Bronchial epithelial cell (primary cell): Measurements from ENCODE around the gene CYTH3. TPM values are rescaled to one million over a fixed set of nuclear protein-coding genes. Genes with fewer than 3 reads are reported as not detected.

Experiments used
- DNase-seq: peaks from one replicate; pipeline ENCODE4 v3.0.0-alpha.2; 2010; ENCODE audit warnings: low read depth
- FAIRE-seq: peaks from 2 replicates; lab custom pipeline; 2011; peaks lifted over from hg19 to GRCh38; lab: Jason Lieb, UNC
- H3K27me3 ChIP-seq: 2 replicates; pipeline ENCODE4 v1.5.1; 2011; ENCODE audit warnings: low read length; ENCODE audit not compliant: control insufficient read depth, insufficient read depth
- H3K36me3 ChIP-seq: 2 replicates; pipeline ENCODE4 v1.5.1; 2011; ENCODE audit warnings: low read length; ENCODE audit not compliant: control insufficient read depth, insufficient read depth
- H3K4me3 ChIP-seq: 2 replicates; pipeline ENCODE4 v1.5.1; 2011; ENCODE audit warnings: mild to moderate bottlenecking, low read depth, low read length, control low read depth
- total RNA-seq: library from RNA; depleted of rRNA; stranded (reverse); fragments of >200 nt; gene quantifications from 2 replicates; pipeline ENCODE4 v1.2.1, GENCODE V29; 2014
- TF ChIP-seq, protein P1 (sequence below): IDR thresholded peaks from 2 replicates; pipeline ENCODE4 v1.5.1; 2011; ENCODE audit warnings: mild to moderate bottlenecking, moderate library complexity, low read length, control low read depth, inconsistent platforms; ENCODE audit not compliant: insufficient read depth, severe bottlenecking

CYTH3 gene
- total RNA-seq, 1 donor from 2014 or later = 11.6 TPM

DNA sequence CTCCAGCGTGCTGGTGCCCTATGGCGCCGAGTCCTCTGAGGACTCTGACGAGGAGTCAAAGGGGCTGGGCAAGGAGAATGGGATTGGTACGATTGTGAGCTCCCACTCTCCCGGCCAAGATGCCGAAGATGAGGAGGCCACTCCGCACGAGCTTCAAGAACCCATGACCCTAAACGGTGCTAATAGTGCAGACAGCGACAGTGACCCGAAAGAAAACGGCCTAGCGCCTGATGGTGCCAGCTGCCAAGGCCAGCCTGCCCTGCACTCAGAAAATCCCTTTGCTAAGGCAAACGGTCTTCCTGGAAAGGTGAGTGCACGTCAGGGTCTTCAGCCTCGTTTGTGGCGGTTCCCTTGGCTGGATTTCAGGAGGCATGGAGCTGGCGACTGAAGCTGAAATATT lies 122.4 kb downstream of the CYTH3 start:
- TF ChIP-seq, protein P1, sequence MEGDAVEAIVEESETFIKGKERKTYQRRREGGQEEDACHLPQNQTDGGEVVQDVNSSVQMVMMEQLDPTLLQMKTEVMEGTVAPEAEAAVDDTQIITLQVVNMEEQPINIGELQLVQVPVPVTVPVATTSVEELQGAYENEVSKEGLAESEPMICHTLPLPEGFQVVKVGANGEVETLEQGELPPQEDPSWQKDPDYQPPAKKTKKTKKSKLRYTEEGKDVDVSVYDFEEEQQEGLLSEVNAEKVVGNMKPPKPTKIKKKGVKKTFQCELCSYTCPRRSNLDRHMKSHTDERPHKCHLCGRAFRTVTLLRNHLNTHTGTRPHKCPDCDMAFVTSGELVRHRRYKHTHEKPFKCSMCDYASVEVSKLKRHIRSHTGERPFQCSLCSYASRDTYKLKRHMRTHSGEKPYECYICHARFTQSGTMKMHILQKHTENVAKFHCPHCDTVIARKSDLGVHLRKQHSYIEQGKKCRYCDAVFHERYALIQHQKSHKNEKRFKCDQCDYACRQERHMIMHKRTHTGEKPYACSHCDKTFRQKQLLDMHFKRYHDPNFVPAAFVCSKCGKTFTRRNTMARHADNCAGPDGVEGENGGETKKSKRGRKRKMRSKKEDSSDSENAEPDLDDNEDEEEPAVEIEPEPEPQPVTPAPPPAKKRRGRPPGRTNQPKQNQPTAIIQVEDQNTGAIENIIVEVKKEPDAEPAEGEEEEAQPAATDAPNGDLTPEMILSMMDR = no peak
- H3K27me3 ChIP-seq = no peaks in the 10 kb centered on the region
- H3K4me3 ChIP-seq = no peak overlapping the region
- H3K36me3 ChIP-seq = peaks cover 27% of the 10 kb centered on the region
- DNase-seq (no peak), FAIRE-seq (no peak)

DNA sequence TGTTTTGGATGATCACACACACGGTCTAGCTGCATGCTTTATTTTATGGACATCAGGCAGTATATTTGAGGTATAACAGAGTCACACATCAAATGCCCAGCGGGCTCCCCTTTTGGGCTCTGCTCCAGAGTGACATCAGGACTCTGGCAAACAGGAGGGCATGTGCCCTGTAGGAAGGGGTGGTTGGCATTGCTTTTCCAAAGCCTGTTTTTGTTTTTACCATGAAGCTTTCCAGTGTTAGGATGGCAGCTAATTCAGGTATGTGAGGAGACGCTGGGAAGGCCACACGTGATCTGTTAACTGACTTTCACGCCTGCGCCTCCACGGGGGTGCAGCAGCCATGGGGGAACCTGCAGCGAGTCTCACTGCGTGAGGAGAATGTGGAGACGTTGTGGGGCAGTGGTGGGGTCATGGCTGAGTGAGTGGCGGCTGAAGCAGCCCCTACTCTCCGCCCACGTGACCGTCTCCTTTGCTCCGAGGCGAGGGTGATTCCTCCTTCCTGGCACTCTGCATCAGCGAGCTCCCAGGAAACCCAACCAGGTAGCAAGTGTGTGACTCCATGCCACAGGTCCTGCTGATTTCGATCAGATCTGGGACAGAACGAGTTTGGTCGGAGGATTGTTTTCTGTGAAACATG lies 123.6 kb downstream of the CYTH3 start:
- TF ChIP-seq, protein P1 = no peak
- no peak for DNase-seq
- Histone ChIP-seq H3K27me3 (no peaks in the 10 kb centered on the region), H3K4me3 (no peak overlapping the region), H3K36me3 (peaks cover 30% of the 10 kb centered on the region)
- FAIRE-seq = no peak

DNA sequence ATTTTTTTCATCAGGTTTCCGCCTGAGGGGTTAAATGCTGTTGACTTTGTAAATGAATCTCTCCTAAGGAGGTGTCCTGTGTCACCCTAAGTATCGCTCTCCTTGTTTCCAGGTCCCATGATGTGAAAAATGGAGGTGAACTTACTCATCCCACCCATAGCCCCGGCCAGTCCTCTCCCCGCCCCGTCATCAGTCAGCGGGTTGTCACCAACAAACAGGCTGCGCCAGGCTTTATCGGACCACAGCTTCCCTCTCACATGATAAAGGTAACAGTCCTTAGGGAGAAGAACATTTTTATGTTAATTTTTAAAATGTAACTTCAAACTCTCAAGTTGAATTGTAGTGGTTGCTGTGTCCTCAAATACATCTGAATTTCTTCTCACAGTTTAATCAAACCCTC lies 124.8 kb downstream of the CYTH3 start:
- FAIRE-seq (no peak), DNase-seq (no peak)
- Histone ChIP-seq H3K27me3 (no peaks in the 10 kb centered on the region), H3K36me3 (peaks cover 35% of the 10 kb centered on the region), H3K4me3 (no peak overlapping the region)
- TF ChIP-seq, protein P1 = no peak

DNA sequence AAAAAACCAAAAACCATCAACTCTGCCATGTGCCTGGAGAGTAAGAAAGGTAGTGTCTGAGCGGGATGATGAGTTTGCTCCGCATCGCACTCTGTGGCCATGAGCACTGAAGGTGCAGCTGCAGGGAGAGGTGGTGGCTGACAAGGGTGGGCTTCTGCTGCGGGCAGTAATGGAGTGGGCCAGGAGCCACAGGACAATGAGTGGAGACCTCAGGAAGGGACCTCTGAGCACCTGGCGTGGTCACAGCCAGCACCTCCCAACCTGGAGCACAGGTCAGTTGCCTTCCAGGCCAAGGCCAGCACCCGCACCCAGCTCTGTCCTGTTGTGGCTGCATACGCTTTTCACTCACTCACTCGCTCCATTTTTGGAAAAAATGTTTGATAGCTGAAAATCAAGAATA lies 125.8 kb downstream of the CYTH3 start:
- DNase-seq (no peak), FAIRE-seq (no peak)
- TF ChIP-seq, protein P1 = no peak
- H3K27me3 ChIP-seq = no peaks in the 10 kb centered on the region
- peaks cover 31% of the 10 kb centered on the region for H3K36me3 ChIP-seq
- H3K4me3 ChIP-seq = no peak overlapping the region

DNA sequence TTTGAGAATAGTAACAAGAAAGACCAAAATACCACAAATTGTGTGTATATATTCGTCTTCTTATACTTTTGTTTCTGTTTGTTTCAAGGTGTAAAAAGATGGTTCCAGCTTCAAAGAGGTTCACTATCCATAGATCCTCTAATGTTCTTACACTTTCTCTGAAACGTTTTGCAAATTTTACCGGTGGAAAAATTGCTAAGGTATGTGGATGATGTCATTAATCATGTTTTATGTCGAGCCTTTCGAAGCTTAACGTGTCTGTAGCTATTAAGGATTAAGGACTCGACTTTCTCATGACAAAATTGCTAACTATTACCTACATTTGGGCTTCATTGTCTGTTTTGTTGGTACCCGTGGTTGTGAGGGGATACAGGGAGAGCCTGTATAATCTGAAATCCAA lies 128.4 kb downstream of the CYTH3 start:
- FAIRE-seq (no peak), DNase-seq (no peak)
- no peak overlapping the region for H3K4me3 ChIP-seq
- H3K36me3 ChIP-seq = peaks cover 30% of the 10 kb centered on the region
- H3K27me3 ChIP-seq = no peaks in the 10 kb centered on the region
- TF ChIP-seq, protein P1 = no peak

DNA sequence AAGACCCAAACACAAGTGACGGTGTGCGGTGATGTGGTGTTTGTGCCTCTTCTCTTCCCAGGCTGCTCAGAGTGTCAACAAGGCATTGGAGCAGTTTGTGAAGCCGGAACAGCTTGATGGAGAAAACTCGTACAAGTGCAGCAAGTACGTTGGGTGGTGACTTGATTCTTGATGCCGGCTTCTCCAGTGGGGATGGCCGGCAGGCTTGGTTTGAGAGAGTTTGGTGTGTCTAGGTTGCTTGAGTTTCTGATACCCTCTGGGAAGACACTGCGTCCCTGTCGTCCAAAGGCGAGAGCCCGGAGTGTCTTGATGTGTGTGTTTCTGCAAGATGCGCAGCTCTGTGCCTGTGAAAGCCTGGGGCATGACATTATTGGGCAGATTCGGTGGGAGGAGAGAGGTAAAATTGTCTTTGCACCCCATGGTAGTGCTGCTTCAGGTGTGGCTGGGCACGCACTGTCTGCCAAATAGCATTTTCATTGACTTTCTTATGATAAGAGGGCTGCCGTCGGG lies 129.5 kb downstream of the CYTH3 start:
- H3K27me3 ChIP-seq = no peaks in the 10 kb centered on the region
- no peak for FAIRE-seq
- no peak for DNase-seq
- H3K36me3 ChIP-seq = peaks cover 27% of the 10 kb centered on the region
- no peak overlapping the region for H3K4me3 ChIP-seq
- TF ChIP-seq, protein P1 = no peak
